RWPE2 (cell line): ENCODE measurements around the gene CLSTN2.
A peak's percentile ranks its signal among the peaks of the same experiment; 100 is the strongest.

Source experiments
- ATAC-seq: fragments of 200-7000 bp; cut with Tn5 transposase; 3 replicates; pipeline ENCODE4 v1.9.1; 2021; ENCODE audit warnings: low read depth
- DNase-seq: peaks from one replicate; pipeline ENCODE4 v3.0.0-alpha.2; 2020; ENCODE audit warnings: low spot score
- H3K27ac ChIP-seq: fragments of 450-650 bp; 2 replicates; pipeline ENCODE4 v1.5.1; 2017; ENCODE audit warnings: mild to moderate bottlenecking; ENCODE audit not compliant: poor library complexity, severe bottlenecking
- H3K27me3 ChIP-seq: fragments of 250-450 bp; sonication (Bioruptor Pico); 2 replicates; pipeline ENCODE4 v1.5.1; 2021; ENCODE audit warnings: mild to moderate bottlenecking, moderate library complexity; ENCODE audit not compliant: insufficient read depth, poor library complexity, severe bottlenecking
- H3K36me3 ChIP-seq: fragments of 250-450 bp; sonication (Bioruptor Pico); 2 replicates; pipeline ENCODE4 v1.5.1; 2020; ENCODE audit warnings: low read depth, mild to moderate bottlenecking, moderate library complexity
- H3K4me1 ChIP-seq: fragments of 250-450 bp; sonication (Bioruptor Pico); 2 replicates; pipeline ENCODE4 v1.5.1; 2021; ENCODE audit warnings: mild to moderate bottlenecking, moderate library complexity; ENCODE audit not compliant: insufficient read depth, poor library complexity, severe bottlenecking
- H3K4me3 ChIP-seq: fragments of 250-450 bp; sonication (Bioruptor Pico); 2 replicates; pipeline ENCODE4 v1.5.1; 2021; ENCODE audit warnings: mild to moderate bottlenecking, moderate library complexity; ENCODE audit not compliant: severe bottlenecking
- H3K9me3 ChIP-seq: fragments of 250-450 bp; sonication (Bioruptor Pico); 2 replicates; pipeline ENCODE4 v1.5.1; 2021; ENCODE audit warnings: mild to moderate bottlenecking, moderate library complexity; ENCODE audit not compliant: severe bottlenecking
- CTCF ChIP-seq: fragments of 450-650 bp; IDR thresholded peaks from one replicate; pipeline ENCODE4 v1.5.1; 2017; ENCODE audit warnings: mild to moderate bottlenecking, moderate library complexity; ENCODE audit not compliant: poor library complexity, severe bottlenecking

Gene CLSTN2

GRCh38 chr3:140086642-140087041, 151.7 kb downstream of the CLSTN2 start:
- H3K27ac ChIP-seq: no peak overlapping the region
- no peak overlapping the region for H3K4me3 ChIP-seq
- TF ChIP-seq CTCF: no peak
- DNase-seq (no peak), ATAC-seq (no peak)
- H3K9me3 ChIP-seq: no peaks in the 10 kb centered on the region
- H3K27me3 ChIP-seq: no peaks in the 10 kb centered on the region
- H3K4me1 ChIP-seq: no peaks in the 10 kb centered on the region
- H3K36me3 ChIP-seq: no peaks in the 10 kb centered on the region

- no peak for TF ChIP-seq CTCF
- Histone ChIP-seq H3K27ac (no peak overlapping the region), H3K4me1 (no peaks in the 10 kb centered on the region), H3K9me3 (no peaks in the 10 kb centered on the region), H3K4me3 (no peak overlapping the region), H3K36me3 (no peaks in the 10 kb centered on the region), H3K27me3 (no peaks in the 10 kb centered on the region)
- DNase-seq: no peak
- ATAC-seq: no peak
These were observed 153.1 kb downstream of the CLSTN2 start for GRCh38 chr3:140088058-140088457.

GRCh38 chr3:140088513-140088912, 153.5 kb downstream of the CLSTN2 start:
- no peak for ATAC-seq
- no peaks in the 10 kb centered on the region for H3K36me3 ChIP-seq
- H3K4me3 ChIP-seq: no peak overlapping the region
- no peaks in the 10 kb centered on the region for H3K27me3 ChIP-seq
- no peak for DNase-seq
- no peaks in the 10 kb centered on the region for H3K9me3 ChIP-seq
- no peaks in the 10 kb centered on the region for H3K4me1 ChIP-seq
- H3K27ac ChIP-seq: no peak overlapping the region
- no peak for TF ChIP-seq CTCF

GRCh38 chr3:140089403-140090072, 154.6 kb downstream of the CLSTN2 start:
- ATAC-seq: no peak
- no peaks in the 10 kb centered on the region for H3K27me3 ChIP-seq
- no peak overlapping the region for H3K27ac ChIP-seq
- H3K4me1 ChIP-seq: no peaks in the 10 kb centered on the region
- no peaks in the 10 kb centered on the region for H3K36me3 ChIP-seq
- TF ChIP-seq CTCF: no peak
- no peaks in the 10 kb centered on the region for H3K9me3 ChIP-seq
- H3K4me3 ChIP-seq: no peak overlapping the region
- no peak for DNase-seq

- no peaks in the 10 kb centered on the region for H3K27me3 ChIP-seq
- no peaks in the 10 kb centered on the region for H3K9me3 ChIP-seq
- ATAC-seq (0 out of 3 replicates have a peak, but pooled peaks have one; percentile 36), DNase-seq (no peak)
- no peak for TF ChIP-seq CTCF
- no peaks in the 10 kb centered on the region for H3K4me1 ChIP-seq
- H3K36me3 ChIP-seq: no peaks in the 10 kb centered on the region
- H3K27ac ChIP-seq: no peak overlapping the region
- H3K4me3 ChIP-seq: no peak overlapping the region
These were observed 156.2 kb downstream of the CLSTN2 start for GRCh38 chr3:140091143-140091542.
